H1 (cell line): Measurements from ENCODE around the gene ARHGEF1. TPM values are rescaled to one million over a fixed set of nuclear protein-coding genes. Genes with fewer than 3 reads are reported as not detected.

Source experiments
- polyA plus RNA-seq, 7 experiments: library from polyadenylated mRNA; depleted of rRNA in 3 of 7; stranded (reverse) in 5 of 7; unstranded in 2 of 7; fragments of >200 nt in 5 of 7; fragments of 200-250 nt in 2 of 7; gene quantifications; 1 replicate in 5 of 7; 2 replicates in 1 of 7; 4 replicates in 1 of 7; pipeline versions ENCODE4 v1.2.1 to v1.2.3, GENCODE V29; 2011 to 2013; ENCODE audit warnings: missing spikeins in 2 of 7, mixed read lengths in 2 of 7
- total RNA-seq: library from RNA; stranded (reverse); fragmentation: NEBNext Ultra II Directional; extraction: Animal tissue kit (Norgen Biotek cat#: 25700); gene quantifications from 2 replicates; pipeline ENCODE4 v1.2.1, GENCODE V29; 2021
- TF ChIP-seq, protein P1 (sequence below): fragments of 300-600 bp; sonication (generic); IDR thresholded peaks from 2 replicates; pipeline ENCODE4 v1.7.1; 2012; ENCODE audit warnings: low read length, moderate library complexity, mild to moderate bottlenecking, inconsistent platforms; ENCODE audit not compliant: insufficient replicate concordance

Gene ARHGEF1
- total and polyA plus RNA-seq, 2 of the 8 experiments (the other 6 are each of a cell fraction or from before 2014, with no cell fraction given): 23.0 to 49.0 TPM

DNA sequence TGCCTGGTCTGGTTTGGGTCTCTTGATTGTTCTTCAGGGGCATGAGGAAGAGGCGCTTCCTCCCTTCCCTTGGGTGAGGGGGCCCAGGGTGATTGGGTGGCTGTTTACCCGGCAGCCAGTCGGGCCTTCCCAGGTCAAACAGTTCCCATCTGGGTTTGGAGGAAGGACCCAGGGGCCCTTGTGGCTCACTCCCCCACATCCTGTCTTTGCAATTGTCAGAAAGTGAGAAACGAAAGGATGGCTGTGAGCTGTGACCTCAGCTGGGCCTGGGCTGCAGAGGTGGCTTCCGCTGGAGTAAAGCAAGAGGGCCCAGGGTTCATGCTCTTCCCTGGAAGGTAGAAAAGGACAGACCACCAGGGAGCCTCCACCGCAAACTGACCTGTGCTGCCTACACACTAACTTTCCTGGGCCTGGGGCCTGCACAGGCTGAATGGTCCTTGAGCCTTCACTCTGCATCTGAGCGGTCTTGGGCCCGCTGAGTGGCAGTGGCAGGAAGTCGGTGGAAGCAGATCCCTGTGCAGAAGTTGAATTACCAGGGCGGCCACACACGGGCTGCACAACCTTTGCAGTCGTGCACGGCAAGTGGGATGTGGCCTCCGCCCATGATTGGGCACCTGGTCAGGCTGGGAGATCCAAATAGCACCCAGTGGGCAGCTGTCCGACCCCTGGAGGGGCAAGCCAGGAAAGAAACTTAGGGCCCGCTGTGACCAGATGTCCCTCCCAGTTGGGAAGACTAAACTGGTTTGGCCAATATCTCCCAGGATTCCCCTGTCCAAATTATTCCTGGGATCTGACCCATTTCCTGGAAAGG lies 11.2 kb upstream of the ARHGEF1 start (continued):
- TF ChIP-seq, protein P1, sequence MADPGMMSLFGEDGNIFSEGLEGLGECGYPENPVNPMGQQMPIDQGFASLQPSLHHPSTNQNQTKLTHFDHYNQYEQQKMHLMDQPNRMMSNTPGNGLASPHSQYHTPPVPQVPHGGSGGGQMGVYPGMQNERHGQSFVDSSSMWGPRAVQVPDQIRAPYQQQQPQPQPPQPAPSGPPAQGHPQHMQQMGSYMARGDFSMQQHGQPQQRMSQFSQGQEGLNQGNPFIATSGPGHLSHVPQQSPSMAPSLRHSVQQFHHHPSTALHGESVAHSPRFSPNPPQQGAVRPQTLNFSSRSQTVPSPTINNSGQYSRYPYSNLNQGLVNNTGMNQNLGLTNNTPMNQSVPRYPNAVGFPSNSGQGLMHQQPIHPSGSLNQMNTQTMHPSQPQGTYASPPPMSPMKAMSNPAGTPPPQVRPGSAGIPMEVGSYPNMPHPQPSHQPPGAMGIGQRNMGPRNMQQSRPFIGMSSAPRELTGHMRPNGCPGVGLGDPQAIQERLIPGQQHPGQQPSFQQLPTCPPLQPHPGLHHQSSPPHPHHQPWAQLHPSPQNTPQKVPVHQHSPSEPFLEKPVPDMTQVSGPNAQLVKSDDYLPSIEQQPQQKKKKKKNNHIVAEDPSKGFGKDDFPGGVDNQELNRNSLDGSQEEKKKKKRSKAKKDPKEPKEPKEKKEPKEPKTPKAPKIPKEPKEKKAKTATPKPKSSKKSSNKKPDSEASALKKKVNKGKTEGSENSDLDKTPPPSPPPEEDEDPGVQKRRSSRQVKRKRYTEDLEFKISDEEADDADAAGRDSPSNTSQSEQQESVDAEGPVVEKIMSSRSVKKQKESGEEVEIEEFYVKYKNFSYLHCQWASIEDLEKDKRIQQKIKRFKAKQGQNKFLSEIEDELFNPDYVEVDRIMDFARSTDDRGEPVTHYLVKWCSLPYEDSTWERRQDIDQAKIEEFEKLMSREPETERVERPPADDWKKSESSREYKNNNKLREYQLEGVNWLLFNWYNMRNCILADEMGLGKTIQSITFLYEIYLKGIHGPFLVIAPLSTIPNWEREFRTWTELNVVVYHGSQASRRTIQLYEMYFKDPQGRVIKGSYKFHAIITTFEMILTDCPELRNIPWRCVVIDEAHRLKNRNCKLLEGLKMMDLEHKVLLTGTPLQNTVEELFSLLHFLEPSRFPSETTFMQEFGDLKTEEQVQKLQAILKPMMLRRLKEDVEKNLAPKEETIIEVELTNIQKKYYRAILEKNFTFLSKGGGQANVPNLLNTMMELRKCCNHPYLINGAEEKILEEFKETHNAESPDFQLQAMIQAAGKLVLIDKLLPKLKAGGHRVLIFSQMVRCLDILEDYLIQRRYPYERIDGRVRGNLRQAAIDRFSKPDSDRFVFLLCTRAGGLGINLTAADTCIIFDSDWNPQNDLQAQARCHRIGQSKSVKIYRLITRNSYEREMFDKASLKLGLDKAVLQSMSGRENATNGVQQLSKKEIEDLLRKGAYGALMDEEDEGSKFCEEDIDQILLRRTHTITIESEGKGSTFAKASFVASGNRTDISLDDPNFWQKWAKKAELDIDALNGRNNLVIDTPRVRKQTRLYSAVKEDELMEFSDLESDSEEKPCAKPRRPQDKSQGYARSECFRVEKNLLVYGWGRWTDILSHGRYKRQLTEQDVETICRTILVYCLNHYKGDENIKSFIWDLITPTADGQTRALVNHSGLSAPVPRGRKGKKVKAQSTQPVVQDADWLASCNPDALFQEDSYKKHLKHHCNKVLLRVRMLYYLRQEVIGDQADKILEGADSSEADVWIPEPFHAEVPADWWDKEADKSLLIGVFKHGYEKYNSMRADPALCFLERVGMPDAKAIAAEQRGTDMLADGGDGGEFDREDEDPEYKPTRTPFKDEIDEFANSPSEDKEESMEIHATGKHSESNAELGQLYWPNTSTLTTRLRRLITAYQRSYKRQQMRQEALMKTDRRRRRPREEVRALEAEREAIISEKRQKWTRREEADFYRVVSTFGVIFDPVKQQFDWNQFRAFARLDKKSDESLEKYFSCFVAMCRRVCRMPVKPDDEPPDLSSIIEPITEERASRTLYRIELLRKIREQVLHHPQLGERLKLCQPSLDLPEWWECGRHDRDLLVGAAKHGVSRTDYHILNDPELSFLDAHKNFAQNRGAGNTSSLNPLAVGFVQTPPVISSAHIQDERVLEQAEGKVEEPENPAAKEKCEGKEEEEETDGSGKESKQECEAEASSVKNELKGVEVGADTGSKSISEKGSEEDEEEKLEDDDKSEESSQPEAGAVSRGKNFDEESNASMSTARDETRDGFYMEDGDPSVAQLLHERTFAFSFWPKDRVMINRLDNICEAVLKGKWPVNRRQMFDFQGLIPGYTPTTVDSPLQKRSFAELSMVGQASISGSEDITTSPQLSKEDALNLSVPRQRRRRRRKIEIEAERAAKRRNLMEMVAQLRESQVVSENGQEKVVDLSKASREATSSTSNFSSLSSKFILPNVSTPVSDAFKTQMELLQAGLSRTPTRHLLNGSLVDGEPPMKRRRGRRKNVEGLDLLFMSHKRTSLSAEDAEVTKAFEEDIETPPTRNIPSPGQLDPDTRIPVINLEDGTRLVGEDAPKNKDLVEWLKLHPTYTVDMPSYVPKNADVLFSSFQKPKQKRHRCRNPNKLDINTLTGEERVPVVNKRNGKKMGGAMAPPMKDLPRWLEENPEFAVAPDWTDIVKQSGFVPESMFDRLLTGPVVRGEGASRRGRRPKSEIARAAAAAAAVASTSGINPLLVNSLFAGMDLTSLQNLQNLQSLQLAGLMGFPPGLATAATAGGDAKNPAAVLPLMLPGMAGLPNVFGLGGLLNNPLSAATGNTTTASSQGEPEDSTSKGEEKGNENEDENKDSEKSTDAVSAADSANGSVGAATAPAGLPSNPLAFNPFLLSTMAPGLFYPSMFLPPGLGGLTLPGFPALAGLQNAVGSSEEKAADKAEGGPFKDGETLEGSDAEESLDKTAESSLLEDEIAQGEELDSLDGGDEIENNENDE: no peak
